LNCaP clone FGC (cell line): ENCODE measurements around the gene AIG1.

Experiments used
- DNase-seq: peaks from one replicate; pipeline ENCODE4 v3.0.0-alpha.2; 2011; ENCODE audit warnings: low read depth
- H3K4me3 ChIP-seq: 2 replicates; pipeline ENCODE4 v1.5.1; 2011; ENCODE audit warnings: mild to moderate bottlenecking, low read depth, low read length, control low read depth
- TF ChIP-seq, protein P1 (sequence below): IDR thresholded peaks from 2 replicates; pipeline ENCODE4 v1.5.1; 2012; ENCODE audit warnings: mild to moderate bottlenecking; ENCODE audit not compliant: control insufficient read depth, insufficient read depth; ENCODE audit errors: extremely low read depth

Gene AIG1

DNA sequence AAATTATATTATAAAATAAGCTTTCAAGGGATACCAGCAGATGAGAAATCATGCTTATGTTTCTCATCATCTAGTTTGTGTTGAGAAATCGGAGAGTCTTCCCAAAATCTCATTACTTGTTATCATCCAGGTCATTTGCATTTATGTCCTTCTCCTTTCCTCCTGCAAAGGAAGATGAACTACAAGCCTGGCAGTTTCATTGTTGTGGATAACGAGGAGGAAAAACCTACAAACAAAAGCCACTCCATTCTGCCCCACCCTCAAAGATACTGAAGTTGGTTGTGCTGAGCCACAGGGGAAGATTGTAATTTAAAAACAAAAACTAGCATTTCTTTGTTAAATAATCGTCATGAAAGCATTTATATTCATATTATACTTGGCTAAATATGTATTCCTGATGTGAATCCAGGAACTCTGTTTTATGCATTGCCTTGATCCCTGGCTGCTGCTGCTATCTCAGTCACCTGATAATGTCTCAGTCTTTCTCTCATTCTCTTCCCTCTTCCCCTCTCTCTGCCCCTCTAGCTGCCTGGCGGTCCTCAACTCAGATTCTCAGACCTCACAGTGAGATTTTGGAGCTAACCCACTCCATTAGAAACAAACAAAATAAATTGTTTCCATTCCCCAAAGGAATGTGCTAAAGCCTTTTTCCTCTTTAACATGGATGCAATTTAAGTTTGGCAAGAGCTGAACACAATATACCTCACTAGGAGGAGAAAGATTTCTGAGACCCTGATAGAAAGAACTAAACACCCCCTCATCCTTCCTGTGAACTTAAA lies 204.5 kb downstream of the AIG1 start:
- DNase-seq, result no peak
- no peak overlapping the region for H3K4me3 ChIP-seq
- TF ChIP-seq, protein P1, sequence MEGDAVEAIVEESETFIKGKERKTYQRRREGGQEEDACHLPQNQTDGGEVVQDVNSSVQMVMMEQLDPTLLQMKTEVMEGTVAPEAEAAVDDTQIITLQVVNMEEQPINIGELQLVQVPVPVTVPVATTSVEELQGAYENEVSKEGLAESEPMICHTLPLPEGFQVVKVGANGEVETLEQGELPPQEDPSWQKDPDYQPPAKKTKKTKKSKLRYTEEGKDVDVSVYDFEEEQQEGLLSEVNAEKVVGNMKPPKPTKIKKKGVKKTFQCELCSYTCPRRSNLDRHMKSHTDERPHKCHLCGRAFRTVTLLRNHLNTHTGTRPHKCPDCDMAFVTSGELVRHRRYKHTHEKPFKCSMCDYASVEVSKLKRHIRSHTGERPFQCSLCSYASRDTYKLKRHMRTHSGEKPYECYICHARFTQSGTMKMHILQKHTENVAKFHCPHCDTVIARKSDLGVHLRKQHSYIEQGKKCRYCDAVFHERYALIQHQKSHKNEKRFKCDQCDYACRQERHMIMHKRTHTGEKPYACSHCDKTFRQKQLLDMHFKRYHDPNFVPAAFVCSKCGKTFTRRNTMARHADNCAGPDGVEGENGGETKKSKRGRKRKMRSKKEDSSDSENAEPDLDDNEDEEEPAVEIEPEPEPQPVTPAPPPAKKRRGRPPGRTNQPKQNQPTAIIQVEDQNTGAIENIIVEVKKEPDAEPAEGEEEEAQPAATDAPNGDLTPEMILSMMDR, result no peak

DNA sequence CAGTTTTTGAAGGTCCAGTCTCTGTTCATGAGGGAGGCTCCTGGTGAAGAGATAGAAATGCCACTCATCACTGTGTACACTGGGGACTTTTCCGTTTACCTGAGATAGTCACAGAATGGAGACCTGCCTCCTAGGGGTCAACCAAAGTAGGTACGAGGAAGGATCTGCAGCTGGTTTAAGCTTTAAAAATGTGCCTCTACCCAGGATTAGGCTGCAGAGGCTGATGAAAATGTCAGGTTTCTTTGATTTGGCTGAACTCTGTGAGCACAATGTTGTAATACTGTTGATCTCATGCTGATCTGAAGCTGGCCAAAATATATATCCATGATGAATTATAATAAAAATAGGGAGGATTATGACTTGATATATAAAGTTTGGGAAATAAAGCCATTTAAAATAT lies 207.1 kb downstream of the AIG1 start:
- H3K4me3 ChIP-seq, result no peak overlapping the region
- TF ChIP-seq, protein P1, result no peak
- no peak for DNase-seq

DNA sequence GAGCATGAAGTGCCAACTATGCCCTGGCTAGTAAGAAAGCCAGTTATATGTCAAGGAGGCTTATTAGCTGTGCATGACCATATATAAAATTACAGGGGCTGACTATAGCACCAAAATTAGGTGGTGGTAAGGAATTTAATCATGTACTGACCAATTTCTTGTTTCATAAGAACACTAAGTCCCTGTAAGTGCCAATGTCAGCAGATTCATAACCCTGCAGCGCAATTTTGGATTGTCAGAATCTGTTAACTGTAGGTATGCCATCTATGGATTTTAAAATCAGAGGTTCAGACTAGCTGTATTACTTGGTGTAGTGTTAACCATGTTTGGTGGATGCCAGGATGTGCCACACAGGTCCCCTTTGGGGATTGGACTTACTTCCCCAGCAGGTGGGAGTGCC lies 207.8 kb downstream of the AIG1 start:
- TF ChIP-seq, protein P1, result no peak
- DNase-seq, result no peak
- H3K4me3 ChIP-seq, result no peak overlapping the region

DNA sequence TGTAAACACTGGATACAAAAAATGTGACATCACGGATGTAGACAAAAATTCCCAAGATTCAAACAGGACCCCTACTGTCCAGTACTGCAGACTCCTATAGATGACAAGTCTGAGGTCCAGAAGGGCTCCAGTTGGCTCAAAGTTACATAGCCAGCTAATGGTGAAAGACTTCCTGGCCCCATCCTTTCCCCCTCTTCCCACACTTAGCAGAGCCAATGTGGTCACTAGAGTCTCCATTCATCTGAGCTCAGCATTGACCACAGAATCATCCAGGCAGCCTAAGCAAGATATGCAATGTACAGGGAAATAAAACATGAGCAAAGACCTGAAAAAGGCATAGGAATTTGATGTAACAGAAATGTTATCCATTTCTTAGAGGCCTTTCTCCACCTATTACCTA lies 209.3 kb downstream of the AIG1 start:
- TF ChIP-seq, protein P1, result no peak
- no peak for DNase-seq
- H3K4me3 ChIP-seq, result no peak overlapping the region

DNA sequence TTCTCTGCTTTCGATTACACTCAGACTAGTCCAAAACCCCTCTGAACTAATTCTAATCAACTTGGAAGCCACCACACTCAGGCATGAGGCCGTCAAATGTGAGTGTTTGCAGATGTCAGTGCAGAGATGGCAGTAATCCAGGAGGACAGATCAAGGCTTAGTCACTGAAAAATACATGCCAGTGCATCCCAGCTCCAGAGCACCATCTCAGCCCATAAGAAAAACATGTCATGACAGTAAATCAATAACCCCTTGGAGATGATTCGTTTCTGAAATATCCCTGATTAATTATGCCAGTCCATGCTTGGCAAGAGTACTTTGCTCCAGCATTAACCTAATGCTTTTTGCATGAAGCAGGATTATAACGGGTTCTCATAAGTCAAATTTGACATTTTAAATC lies 210.3 kb downstream of the AIG1 start:
- TF ChIP-seq, protein P1, result no peak
- DNase-seq, result no peak
- no peak overlapping the region for H3K4me3 ChIP-seq

DNA sequence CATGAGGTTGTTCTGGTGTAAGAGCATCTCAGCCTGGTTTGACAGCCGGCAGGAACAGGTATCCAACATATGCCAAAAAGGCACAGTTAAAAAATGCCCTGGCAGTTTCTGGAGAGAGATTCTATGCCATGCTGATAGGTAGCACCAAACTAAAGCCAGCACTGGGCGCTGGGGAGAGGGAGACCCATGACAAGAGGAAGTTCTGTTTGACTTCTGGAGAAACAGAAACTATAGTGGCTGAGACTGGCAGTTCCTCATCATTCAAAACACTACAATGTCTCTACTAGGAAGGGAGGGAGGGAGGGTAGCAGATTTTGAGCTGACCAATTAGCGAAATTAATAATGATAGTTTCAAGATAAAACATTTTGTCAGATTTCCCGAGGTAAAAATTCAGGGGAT lies 215.7 kb downstream of the AIG1 start:
- no peak for DNase-seq
- H3K4me3 ChIP-seq, result no peak overlapping the region
- TF ChIP-seq, protein P1, result no peak

DNA sequence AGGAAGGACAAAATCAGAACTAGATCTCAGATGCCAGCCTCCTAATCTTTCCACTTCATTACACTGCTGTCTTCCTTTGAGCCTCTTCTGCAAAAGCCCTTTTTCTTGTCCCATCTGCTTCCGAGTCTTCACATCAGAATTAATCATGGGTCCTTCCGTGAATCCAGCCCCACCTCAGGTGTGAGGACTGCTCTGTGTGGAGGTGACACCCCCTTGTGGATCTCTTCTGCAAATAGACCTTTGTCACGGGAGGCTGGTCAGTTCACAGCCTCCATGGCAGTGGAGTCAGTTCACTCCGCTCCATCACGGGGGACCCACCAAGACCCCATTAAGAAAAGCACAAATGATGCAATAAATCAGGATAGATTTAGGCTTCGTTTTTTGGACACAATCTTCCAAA lies 218.7 kb downstream of the AIG1 start:
- TF ChIP-seq, protein P1, result peak; percentile 25; the same call in 1 of the 2 replicates
- H3K4me3 ChIP-seq, result no peak overlapping the region
- DNase-seq, result no peak
